Effector memory CD4-positive, alpha-beta T cell (primary cell): ENCODE measurements around the gene OXER1.
A peak's percentile ranks its signal among the peaks of the same experiment; 100 is the strongest.

Source experiments
- DNase-seq, 3 donors: peaks; one replicate each; pipeline ENCODE4 v3.0.0-alpha.2; 2020
- H3K27ac ChIP-seq: 2 replicates; pipeline ENCODE4 v1.7.0; 2013; ENCODE audit warnings: mild to moderate bottlenecking, low read length, moderate library complexity; ENCODE audit not compliant: insufficient read depth, poor library complexity, severe bottlenecking
- H3K27me3 ChIP-seq: replicated peaks from 2 replicates; pipeline ENCODE4 v1.7.0; 2013; ENCODE audit warnings: mild to moderate bottlenecking, low read length; ENCODE audit not compliant: insufficient read depth, control insufficient read depth, poor library complexity, severe bottlenecking
- H3K36me3 ChIP-seq: 2 replicates; pipeline ENCODE4 v1.7.0; 2013; ENCODE audit warnings: mild to moderate bottlenecking, low read length, moderate library complexity; ENCODE audit not compliant: control insufficient read depth, insufficient read depth
- H3K4me1 ChIP-seq: 2 replicates; pipeline ENCODE4 v1.7.0; 2013; ENCODE audit warnings: low read length, mild to moderate bottlenecking; ENCODE audit not compliant: control insufficient read depth, insufficient read depth, poor library complexity, severe bottlenecking
- H3K4me3 ChIP-seq: 2 replicates; pipeline ENCODE4 v1.7.0; 2013; ENCODE audit warnings: low read length, low read depth, mild to moderate bottlenecking; ENCODE audit not compliant: insufficient read depth, poor library complexity, severe bottlenecking
- H3K9me3 ChIP-seq: 2 replicates; pipeline ENCODE4 v1.7.0; 2013; ENCODE audit warnings: mild to moderate bottlenecking, low read length, moderate library complexity; ENCODE audit not compliant: control insufficient read depth
- total RNA-seq, 3 donors: gene quantifications; one replicate each; lab custom pipeline; 2026; lab: John Stamatoyannopoulos, UW

The OXER1 gene
- total RNA-seq, result 0 reads per million in 3 donors

- Histone ChIP-seq H3K27ac (no peak within 1 kb of the TSS), H3K36me3 (no peaks in the 10 kb centered on the region), H3K4me3 (no peak within 1 kb of the TSS), H3K27me3 (no peaks in the 10 kb centered on the region), H3K4me1 (no peaks in the 10 kb centered on the region), H3K9me3 (no peaks in the 10 kb centered on the region)
- DNase-seq, result no peak
Measured at GRCh38 chr2:42764096-42764495, at the start of gene OXER1. OXER1 (minus strand) TSS chr2:42764135; CDS start chr2:42764062, 73 bp downstream.

- Histone ChIP-seq H3K27ac (no peak overlapping the region), H3K9me3 (no peaks in the 10 kb centered on the region), H3K36me3 (no peaks in the 10 kb centered on the region), H3K4me1 (peaks cover 3% of the 10 kb centered on the region), H3K4me3 (no peak overlapping the region), H3K27me3 (no peaks in the 10 kb centered on the region)
- no peak for DNase-seq
Measured at GRCh38 chr2:42812899-42813479, 49.1 kb upstream of the OXER1 start.

GRCh38 chr2:42810971-42811811 is 47.3 kb upstream of the OXER1 start:
- H3K9me3 ChIP-seq, result no peaks in the 10 kb centered on the region
- no peaks in the 10 kb centered on the region for H3K27me3 ChIP-seq
- peak overlapping the region; percentile 79 for H3K4me3 ChIP-seq
- H3K4me1 ChIP-seq, result peaks cover 3% of the 10 kb centered on the region
- peak in 2 of 3 donors; percentile 19 to 26 for DNase-seq
- no peaks in the 10 kb centered on the region for H3K36me3 ChIP-seq
- peak overlapping the region; percentile 94 for H3K27ac ChIP-seq

GRCh38 chr2:42810121-42810970 is 46.4 kb upstream of the OXER1 start:
- peak overlapping the region; percentile 94 for H3K27ac ChIP-seq
- peak overlapping the region; percentile 79 for H3K4me3 ChIP-seq
- H3K36me3 ChIP-seq, result no peaks in the 10 kb centered on the region
- peak; percentile 87 to 91 (median 88) for DNase-seq
- H3K4me1 ChIP-seq, result peaks cover 3% of the 10 kb centered on the region
- H3K9me3 ChIP-seq, result no peaks in the 10 kb centered on the region
- H3K27me3 ChIP-seq, result no peaks in the 10 kb centered on the region

GRCh38 chr2:42809819-42810120 is 45.8 kb upstream of the OXER1 start:
- Histone ChIP-seq H3K27me3 (no peaks in the 10 kb centered on the region), H3K27ac (peak overlapping the region; percentile 94), H3K4me3 (peak overlapping the region; percentile 30), H3K36me3 (no peaks in the 10 kb centered on the region), H3K9me3 (no peaks in the 10 kb centered on the region), H3K4me1 (peaks cover 3% of the 10 kb centered on the region)
- peak in 1 of 3 donors; percentile 63 for DNase-seq

- no peaks in the 10 kb centered on the region for H3K27me3 ChIP-seq
- H3K27ac ChIP-seq, result peak overlapping the region; percentile 94
- H3K4me3 ChIP-seq, result peak overlapping the region; percentile 30
- no peaks in the 10 kb centered on the region for H3K9me3 ChIP-seq
- H3K4me1 ChIP-seq, result peaks cover 3% of the 10 kb centered on the region
- DNase-seq, result no peak
- no peaks in the 10 kb centered on the region for H3K36me3 ChIP-seq
Measured at GRCh38 chr2:42809131-42809818, 45.3 kb upstream of the OXER1 start.

GRCh38 chr2:42808301-42808700 is 44.4 kb upstream of the OXER1 start:
- no peak overlapping the region for H3K27ac ChIP-seq
- no peaks in the 10 kb centered on the region for H3K27me3 ChIP-seq
- H3K4me3 ChIP-seq, result no peak overlapping the region
- DNase-seq, result no peak
- no peaks in the 10 kb centered on the region for H3K9me3 ChIP-seq
- H3K4me1 ChIP-seq, result peaks cover 3% of the 10 kb centered on the region
- H3K36me3 ChIP-seq, result no peaks in the 10 kb centered on the region

- no peaks in the 10 kb centered on the region for H3K9me3 ChIP-seq
Measured at GRCh38 chr2:42806786-42807185, 42.9 kb upstream of the OXER1 start.

GRCh38 chr2:42804891-42805290 is 41.0 kb upstream of the OXER1 start:
- Histone ChIP-seq H3K27ac (no peak overlapping the region), H3K9me3 (no peaks in the 10 kb centered on the region), H3K27me3 (no peaks in the 10 kb centered on the region), H3K4me1 (no peaks in the 10 kb centered on the region), H3K4me3 (no peak overlapping the region), H3K36me3 (no peaks in the 10 kb centered on the region)
- DNase-seq, result no peak

More at GRCh38 chr2:42806786-42807185, 42.9 kb upstream of the OXER1 start:
- H3K27ac ChIP-seq, result no peak overlapping the region
- no peak for DNase-seq
- no peaks in the 10 kb centered on the region for H3K36me3 ChIP-seq
- no peaks in the 10 kb centered on the region for H3K27me3 ChIP-seq
- peaks cover 3% of the 10 kb centered on the region for H3K4me1 ChIP-seq
- no peak overlapping the region for H3K4me3 ChIP-seq
